Activated naive CD4-positive, alpha-beta T cell treated with Interleukin-2 at 50 U/mL for 16 hours (primary cell): ENCODE data around the gene PSAP.

Experiments used
- DNase-seq: peaks from one replicate; pipeline ENCODE4 v3.0.0-alpha.2; 2020

Gene PSAP

DNA sequence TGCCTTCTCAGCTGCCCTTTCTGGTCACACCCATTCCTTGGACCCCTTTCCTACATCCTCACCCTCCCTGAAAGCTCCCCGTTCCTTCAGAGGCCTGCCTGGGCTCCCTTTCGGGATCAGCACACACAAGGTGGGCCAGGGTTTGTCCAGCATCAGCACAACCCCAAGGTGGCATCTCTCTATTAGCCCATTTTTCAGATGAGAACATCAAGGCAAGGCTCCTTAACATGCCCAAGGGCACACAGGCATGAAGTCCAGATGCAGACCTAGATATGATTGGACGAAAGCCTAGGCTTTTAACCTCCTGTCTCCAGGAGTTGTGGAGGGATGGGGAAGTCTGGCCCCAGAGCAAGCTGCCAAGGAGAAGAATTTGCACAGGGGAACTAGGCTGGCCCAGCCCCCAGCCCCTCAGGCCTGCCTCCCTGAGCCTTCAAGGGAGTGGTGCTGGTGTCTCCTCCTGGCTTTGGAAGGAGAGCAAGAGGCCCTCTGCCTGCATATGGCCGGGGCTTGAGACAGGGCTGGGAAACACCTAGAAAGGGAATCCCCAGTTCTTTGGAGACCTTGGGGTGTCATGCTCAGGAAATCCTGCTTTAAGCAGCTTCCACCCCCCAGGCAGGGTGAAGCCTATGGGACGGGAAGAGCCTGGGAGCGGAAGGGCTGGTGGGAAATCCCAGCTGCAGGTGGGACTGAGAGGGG, 68.7 kb downstream of the PSAP start:
- DNase-seq: no peak

DNA sequence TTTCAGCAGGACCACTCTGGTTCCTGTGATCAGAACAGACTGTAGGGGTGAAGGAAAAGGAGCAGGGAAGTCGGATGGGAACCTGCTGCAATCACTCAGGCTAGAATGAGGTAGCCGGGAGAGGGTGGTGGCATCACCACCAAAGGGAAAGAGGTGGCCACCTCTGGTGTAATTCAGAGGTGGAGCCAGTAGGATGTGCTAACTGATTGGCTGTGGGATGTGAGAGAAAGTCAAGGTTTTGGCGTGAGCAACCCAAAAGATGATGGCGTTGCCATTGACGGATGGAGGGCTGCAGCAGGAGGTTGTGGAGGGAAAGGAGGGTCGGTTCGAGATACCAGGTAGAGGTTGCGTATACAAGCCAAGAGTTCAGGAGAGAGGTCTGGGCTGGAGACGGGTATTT, 70.3 kb downstream of the PSAP start:
- no peak for DNase-seq

DNA sequence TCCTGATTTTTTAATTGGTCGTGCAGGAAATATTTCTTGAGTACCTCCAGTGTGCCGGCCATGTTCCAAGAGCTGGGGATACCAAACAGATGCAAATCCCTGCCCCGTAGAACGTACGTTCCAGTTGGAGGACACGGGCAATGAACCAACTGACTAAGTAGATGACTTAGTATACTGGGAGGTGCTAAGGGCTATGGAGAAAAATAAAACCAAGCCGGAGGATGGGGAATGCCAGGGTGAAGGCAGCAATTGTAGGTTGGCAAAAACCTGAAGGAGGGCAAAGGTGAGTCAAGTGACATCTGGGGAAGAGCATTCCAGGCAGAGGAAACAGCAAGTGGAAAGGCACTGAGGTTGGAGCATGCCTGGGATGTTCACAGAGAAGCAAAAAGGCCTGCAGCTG, 70.9 kb downstream of the PSAP start:
- no peak for DNase-seq

DNA sequence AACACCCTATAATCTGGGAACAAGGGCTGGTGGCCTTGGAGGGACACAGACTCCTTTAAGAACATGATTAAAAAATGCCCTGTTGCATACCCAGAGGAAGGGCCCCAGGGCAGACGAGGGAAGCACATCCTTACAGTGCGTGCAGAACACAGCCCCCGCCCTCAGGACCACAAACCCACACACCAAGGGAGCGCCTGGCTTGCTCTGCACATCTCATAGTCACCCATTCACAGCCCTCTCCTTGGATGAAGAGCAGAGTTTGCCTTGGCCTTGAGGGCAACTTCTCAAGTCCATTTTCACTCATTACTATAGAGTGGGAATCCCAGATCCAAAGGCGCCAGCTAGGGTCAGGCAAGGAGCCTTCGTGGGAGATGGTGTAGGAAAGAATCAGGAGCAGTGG, 71.4 kb downstream of the PSAP start:
- DNase-seq: no peak

DNA sequence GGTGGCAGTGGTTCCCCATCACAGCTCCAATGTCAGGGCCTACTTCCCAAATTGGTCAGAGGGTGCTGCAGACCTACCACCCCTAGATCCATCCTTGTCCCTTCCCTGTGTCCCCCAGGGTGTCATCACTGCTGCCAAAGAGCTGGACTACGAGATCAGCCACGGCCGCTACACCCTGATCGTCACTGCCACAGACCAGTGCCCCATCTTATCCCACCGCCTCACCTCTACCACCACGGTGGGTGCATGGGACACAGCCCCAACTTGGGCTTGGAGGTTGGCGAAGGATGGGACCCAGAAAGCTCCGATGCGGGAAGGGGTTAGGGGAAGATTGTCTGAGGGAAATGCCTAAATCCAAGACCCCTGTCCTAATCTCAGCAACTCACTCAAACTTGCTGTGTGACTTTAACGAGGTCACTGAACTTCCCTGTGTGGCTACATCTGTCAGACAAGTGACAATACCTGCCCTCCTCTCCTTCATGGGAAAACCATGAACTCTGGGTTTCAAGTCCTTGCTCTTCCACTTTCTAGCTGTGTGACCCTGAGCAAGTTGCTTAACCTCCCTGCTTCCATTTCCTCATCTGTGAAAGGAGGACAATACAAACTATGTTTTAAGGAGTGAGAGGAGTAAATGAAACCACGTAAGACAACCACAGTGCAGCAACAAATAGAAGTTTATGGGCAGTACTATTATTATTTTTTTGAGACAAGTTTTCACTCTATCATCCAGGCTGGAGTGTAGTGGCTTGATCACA, 72.8 kb downstream of the PSAP start:
- DNase-seq: no peak

DNA sequence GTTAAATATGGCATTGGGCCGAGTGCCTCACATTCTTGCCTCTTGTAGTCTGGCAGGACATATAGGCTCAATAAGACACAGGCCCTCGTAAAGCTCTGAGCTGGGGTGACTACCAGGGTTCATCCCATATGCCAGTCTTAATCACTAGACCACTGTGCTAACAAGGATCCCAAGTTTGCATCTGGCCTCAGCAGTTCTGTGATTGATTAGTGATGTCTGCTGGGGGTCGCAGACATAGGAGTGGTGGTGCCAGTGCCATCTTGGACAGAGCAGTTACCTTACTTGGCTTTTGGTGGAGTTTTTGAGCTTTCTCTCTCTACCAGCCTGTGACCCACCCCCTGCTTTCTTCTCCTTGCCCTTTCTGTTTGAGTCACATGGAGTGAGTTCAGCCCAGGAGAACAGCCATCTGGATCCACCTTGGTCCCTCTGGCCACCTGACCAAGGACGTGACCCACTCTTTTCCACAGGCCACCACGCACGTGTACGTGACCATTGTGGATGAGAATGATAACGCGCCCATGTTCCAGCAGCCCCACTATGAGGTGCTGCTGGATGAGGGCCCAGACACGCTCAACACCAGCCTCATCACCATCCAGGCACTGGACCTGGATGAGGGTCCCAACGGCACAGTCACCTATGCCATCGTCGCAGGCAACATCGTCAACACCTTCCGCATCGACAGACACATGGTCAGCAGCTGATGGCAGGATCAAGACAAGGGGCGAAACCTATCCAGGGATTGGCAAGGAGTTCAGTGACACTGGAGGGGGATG, 73.7 kb downstream of the PSAP start:
- no peak for DNase-seq

DNA sequence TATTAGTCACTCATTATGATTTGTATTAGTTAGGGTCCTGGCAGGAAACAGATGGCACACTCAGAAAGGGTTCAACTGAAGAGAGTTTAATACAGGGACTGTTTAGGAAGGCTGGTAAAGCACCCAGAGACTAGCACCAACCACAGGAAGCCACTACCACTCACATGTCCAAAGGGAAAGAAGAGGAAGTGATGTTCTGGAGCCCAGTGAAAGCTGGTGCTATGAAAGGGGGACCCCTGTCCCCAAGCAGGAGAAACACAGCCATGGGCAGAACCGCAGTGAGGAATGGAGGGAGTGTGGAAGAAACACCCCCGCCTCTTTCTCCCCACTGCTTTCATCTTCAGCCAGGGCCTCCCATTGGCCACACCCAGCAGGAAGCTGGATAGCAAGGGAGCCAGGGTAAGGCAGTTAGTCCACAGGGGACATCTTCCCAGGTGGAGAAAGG, 74.5 kb downstream of the PSAP start:
- no peak for DNase-seq

DNA sequence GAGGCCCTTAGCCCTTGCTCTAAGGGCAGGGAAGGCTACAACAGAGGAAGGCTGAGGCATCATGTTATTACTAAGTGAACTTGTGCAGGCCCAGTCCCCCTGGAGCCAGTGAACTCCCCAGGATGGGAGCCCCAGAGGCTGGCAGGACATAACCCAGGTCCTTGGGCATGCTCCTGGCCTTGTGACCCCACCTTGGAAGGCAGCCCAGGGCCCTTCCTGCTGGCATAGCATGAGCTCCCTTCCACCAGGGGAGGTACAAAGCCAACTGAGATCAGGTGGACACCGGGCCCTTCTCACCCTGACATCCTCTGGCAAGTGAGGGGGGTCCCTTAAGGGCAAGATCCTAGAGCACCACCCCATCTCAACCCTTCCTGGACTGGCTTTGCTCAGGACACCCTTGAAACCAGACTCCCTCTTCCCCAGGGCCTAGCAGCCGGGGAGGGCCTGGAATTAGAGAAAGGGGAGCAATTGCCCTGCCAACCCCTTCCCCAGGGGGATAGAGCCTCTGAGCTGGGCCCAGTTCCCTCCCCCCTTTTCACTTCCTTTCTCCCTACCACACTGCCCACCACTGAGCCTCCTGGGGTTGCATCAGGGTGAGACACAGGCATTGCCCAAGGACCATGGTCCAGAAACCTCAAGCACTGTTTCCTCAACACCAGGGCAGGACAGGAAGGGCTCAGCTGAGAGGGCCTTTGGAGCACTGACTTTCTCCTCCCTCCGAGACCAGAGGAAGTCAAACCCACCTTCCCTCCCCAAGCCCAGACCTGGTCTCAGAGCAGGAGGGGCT, 75.9 kb downstream of the PSAP start:
- no peak for DNase-seq

DNA sequence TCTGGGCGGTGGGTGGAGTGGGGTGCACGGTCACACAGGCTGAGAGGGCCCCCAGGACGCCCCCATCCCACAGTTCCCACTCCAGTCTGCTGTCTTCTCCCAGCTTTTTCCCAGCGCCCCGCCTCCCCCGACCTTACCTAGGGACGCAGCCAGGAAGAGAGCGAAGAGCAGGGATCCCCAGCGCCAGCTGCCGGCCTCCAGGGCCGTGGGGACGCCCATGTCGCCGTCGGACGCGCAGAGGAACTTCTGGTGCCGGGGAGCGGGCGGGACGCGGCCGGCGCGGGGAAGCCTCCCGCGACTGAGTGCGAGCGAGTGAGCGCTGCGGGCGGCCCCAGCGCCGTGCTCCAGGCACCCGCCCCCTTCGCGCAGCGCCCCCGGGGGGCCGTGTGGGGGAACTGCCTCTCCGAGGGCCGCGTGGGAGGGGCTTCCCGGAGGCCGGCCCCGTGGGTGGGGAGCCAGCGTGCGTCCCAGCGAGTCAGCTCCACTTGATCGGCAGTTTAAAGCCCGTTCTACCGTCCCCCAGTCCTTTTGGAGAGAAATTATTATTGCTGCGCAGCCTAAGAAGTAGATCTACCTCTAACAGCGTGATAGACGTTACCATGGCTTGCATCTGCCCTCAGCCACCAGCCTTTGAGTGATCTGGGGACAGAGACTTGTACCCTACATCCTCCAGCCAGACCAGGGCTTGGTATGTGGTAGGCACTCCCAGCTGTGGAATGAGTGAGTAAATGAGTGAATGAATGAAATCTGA, 77.7 kb downstream of the PSAP start, which contains the start of gene VSIR:
Gene VSIR (minus strand): TSS at position 300 of the 751 bp plus-strand sequence. CDS start 81 bp downstream, at position 219.
- peak; percentile 96 for DNase-seq

DNA sequence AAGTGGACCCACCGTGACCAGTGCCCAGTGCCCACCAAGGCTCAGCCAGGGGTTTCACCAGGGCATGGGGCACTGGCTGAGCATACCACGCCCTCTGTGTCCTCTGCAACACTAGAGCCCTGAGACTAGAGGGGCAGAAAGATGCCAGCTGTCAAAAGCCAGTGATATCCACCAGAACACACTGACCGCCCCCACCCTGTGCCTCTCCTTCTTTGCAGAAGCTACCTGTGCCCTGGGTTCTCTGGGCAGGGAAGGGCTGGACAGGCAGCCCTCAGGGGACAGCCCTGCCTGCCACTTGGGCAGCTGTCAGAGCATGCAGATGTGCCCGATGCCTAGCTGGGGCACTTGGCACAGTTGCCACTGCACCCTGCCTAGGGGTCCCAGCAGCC, 78.2 kb downstream of the PSAP start:
- no peak for DNase-seq

DNA sequence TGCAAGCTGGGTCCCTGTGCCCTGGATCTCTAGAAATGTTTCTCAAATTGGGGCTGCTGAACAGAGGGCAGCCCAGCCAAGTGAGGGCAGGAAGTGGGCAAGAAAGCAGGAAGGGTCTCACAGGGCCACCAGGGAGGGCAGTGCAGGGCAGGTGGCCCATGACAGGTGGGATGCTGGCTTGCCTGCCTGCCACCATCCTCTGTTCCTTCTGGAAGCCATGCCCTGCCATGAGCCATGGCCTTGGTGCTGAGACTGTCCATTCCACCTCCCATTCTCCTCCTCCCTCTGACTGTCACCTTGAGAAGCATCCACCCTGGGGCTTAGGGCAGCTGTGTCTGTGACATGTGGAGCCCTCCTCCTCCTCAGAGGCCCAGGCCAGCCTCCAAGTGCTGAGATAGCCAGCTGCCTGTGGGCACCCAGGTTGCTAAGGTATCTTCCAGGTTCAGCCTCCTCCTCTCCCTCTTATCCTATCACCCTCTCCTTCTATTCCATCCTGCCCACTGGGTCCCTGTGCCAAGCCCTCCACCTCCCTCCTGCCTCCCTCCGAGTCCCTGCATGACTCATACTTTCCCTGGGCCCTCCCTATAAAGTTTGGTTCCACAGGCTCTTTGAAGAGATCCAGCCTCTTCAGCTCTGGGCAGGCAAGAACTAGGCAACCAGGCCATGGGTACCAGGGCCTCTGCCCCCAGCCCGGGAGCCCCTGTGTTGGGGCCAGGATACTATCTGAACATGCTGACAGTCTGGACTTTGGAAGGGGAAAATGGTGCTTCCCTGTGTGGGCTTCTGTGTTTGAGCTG, 79.0 kb downstream of the PSAP start:
- peak; percentile 52 for DNase-seq

DNA sequence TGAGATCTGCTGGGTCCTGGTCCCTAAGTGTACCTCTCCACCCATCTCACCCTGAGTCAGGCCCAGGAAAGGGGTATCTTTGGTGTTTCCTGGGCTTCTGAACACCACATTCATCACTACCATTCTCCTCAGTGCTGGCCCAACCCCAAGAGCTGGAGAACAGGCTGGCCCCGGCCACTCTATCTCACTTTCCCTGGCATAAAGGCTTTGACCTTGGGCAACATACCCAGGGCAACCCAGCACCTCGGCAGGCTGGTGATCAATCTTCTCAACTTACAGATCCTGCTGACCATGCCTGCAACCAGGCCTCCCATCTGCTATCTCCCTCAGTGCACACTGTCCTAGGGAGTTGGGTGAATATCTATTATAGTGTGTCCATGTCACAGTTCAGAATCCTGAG, 79.8 kb downstream of the PSAP start:
- no peak for DNase-seq

DNA sequence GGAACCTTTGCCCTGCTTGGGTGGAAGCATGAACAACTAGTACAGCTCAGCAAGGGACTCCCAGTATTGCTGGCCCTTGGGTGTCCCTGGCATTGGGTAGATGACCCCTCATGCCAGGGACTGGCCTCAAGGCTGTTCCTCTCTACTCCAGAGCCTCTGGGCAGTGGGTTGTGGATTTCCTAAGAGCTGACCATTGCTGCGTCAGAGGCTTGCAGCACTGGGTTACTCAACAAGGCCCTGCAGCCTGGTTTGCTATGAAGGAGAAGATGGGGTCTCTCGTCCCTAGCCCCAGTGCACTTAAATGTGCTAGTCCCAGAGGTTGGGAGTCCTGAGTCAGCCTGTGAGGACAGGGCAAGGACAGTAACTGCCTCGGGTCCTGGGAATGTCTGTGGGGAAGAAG, 80.3 kb downstream of the PSAP start:
- no peak for DNase-seq

DNA sequence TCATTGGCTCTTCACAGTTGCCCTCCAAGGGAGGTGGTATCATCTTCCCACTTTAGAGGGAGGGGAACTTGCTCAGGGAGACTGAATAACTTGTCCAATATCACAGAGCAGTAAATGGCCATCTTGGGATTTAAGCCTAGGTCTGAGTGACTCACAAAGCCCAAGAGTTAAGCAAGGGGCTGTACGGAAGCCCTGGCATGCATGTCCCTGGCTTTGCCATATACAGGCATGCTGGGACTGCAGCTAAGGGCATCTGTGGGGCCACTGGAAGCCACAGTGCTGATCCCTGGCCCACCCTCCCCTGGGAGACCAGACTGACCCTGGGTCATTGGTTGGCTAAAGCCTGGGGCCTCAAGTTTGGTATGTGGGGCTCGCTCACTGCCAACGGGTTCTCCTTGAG, 80.8 kb downstream of the PSAP start:
- no peak for DNase-seq

DNA sequence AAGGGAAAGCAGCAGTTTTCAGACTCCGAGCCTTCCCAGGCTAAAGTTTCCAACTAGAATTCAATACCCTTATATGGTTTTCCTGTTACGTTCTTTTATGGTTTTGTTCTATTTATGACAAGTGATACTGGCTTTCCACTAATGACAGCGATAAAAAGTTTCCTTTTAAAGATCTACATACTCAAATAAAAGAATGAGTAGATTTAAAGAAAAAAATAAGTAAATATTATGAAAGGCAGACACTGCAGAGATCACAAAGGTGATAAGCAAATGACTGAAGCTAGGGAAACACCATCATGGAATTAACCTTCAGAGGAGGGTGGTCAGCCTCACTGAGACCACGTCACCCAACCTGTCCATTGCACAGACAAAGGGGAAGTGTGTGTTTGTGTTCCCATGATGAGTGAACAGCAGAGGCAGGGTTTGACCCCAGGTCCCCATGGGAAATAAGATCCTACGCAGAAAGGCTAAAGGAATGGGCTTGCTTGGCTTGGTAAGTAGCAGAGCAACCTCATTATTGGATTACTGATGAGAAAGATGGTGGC, 81.7 kb downstream of the PSAP start:
- DNase-seq: peak; percentile 46

DNA sequence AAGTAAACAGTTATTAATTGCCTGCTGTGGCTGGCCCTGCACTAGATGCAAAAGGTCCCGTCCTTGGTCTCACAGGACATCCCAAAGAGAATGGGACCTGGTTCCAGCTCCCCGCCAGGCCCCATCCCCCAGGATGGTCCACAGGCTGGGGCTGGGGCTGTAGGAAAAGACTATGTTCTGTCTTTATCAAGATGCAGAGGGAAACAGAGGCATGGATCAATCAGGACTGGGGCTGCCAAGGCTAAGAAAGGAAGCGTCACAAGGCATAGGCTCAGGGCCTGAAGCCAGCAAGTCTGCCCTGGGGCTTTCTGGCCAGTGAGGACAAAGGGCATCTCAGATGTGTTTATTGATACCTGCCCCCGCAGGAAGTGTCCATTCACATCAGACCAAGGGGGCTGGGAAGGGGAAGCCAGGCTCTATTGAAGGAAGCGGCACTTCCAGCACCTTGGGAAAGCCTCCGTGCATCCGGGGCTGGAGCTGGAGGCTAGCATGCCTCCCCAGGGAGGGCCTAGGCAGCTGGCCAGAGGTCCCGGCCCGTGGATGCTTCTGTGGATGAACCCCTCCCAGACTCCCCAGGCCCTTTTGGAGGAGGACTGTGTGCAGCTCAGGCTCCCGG, 83.5 kb downstream of the PSAP start:
- no peak for DNase-seq

DNA sequence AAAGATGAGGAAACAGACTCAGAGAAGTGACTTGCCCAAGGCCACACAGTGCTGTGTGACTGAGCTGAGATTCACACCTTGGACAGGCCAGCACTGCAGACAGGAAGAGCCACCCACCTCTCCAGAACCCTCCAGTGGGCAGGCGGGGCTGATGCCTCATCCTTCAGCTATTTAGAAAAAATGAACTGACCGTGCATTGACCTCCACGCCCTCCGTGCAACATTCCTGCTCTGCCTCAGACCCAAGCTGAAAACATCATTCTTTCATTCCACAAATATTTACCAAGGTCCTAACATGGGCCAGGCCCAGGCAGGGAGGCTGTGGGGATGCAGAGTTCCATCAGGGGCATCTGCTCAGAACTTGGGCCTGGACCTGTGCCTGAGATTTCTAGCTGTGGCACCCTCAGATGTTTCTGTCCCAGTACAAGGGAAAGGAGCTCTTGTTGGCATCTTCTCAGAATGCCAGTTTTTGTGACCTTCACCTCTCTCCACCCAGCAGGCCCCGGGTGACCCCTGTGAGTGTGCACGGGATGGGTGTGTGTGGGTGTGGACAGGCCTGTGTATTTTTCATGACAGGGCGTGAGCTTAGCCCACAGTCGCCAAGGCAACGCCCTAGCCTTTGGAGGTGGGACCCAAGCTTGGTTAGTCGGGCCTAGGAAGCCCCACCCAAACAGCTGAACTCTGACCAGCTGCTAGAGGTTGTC, 84.2 kb downstream of the PSAP start:
- peak; percentile 40 for DNase-seq
